Astrocyte (in vitro differentiated cells and primary cell): ENCODE measurements around the gene BCR.

Source experiments
- CTCF ChIP-seq: IDR thresholded peaks from 2 replicates; pipeline ENCODE4 v1.5.1; 2011; ENCODE audit warnings: low read depth, mild to moderate bottlenecking, inconsistent platforms, low read length, moderate library complexity; ENCODE audit not compliant: insufficient read depth
- EZH2 ChIP-seq: IDR thresholded peaks from 2 replicates; pipeline ENCODE4 v1.6.1; 2012; ENCODE audit warnings: mild to moderate bottlenecking, low read length, inconsistent platforms; ENCODE audit not compliant: insufficient read depth

- TF ChIP-seq CTCF (no peak), EZH2 (no peak)
Observed at GRCh38 chr22:23268877-23269276, 88.6 kb downstream of the BCR start.
